T47D (cell line): ENCODE data around the gene PMP22.

Experiments
- DNase-seq, 2 experiments: peaks; one replicate each; pipeline versions ENCODE4 v3.0.0 to v3.0.0-alpha.2; 2011 to 2012; ENCODE audit warnings: low read depth in 1 of 2, low spot score in 1 of 2
- JUND ChIP-seq: IDR thresholded peaks from 2 replicates; pipeline ENCODE4 v1.6.1; 2012; ENCODE audit warnings: low read depth
- in situ Hi-C: cut with HindIII; loops from 2 replicates; pipeline ENCODE4 v1.10.0; 2016; ENCODE audit warnings: low sequenced_read_pairs, low pct_unique_long_range_greater_than_20kb

The PMP22 gene

GRCh38 chr17:15270628-15271381, 5.7 kb upstream of the PMP22 start:
- in situ Hi-C loops, result no loop called here
- no peak for DNase-seq
- TF ChIP-seq JUND, result no peak

GRCh38 chr17:15269780-15270089, 4.6 kb upstream of the PMP22 start:
- in situ Hi-C loops, result no loop called here
- no peak for TF ChIP-seq JUND
- DNase-seq, result no peak

GRCh38 chr17:15269087-15269779, 4.1 kb upstream of the PMP22 start:
- in situ Hi-C loops, result no loop called here
- TF ChIP-seq JUND, result no peak
- no peak for DNase-seq

GRCh38 chr17:15268461-15268860, 3.3 kb upstream of the PMP22 start:
- in situ Hi-C loops, result no loop called here

GRCh38 chr17:15267996-15268395, 2.9 kb upstream of the PMP22 start:
- in situ Hi-C loops, result no loop called here
- DNase-seq, result no peak
- TF ChIP-seq JUND, result no peak

More at GRCh38 chr17:15268461-15268860, 3.3 kb upstream of the PMP22 start:
- no peak for DNase-seq
- TF ChIP-seq JUND, result no peak

GRCh38 chr17:15266325-15267125, 1.4 kb upstream of the PMP22 start:
- in situ Hi-C loops, result no loop called here
- no peak for DNase-seq
- no peak for TF ChIP-seq JUND

- no peak for TF ChIP-seq JUND
- no peak for DNase-seq
- in situ Hi-C loops, result no loop called here
Observed at GRCh38 chr17:15264542-15264941, 584 bp downstream of the PMP22 start.

- DNase-seq, result no peak
- in situ Hi-C loops, result no loop called here
- no peak for TF ChIP-seq JUND
Observed at GRCh38 chr17:15263680-15264079, 1.4 kb downstream of the PMP22 start.

GRCh38 chr17:15263206-15263579, 1.9 kb downstream of the PMP22 start:
- DNase-seq, result no peak
- no peak for TF ChIP-seq JUND
- in situ Hi-C loops, result no loop called here

GRCh38 chr17:15262291-15263205, 2.6 kb downstream of the PMP22 start:
- in situ Hi-C loops, result no loop called here
- TF ChIP-seq JUND, result no peak
- DNase-seq, result peak in 1 of 2 experiments; percentile 29

GRCh38 chr17:15261802-15262290, 3.3 kb downstream of the PMP22 start:
- in situ Hi-C loops, result no loop called here
- no peak for DNase-seq
- no peak for TF ChIP-seq JUND

- no peak for TF ChIP-seq JUND
- in situ Hi-C loops, result no loop called here
- no peak for DNase-seq
Observed at GRCh38 chr17:15261258-15261801, 3.8 kb downstream of the PMP22 start.
